ENCODE measurements around the gene PET100.

PET100 gene

GRCh38 chr19:7629347-7630054, at the start of gene PET100, which contains the start of gene XAB2:
Gene PET100, plus strand, starts transcription at chr19:7629793. Its CDS starts 41 bp downstream, at chr19:7629834.
Gene XAB2, minus strand, starts transcription at chr19:7629545. Its CDS starts 18 bp downstream, at chr19:7629527.
- DNase-seq, result peak; percentile 99

- no peak for DNase-seq
Measured at GRCh38 chr19:7582446-7582845, 47.1 kb upstream of the PET100 start.

- no peak for DNase-seq
Measured at GRCh38 chr19:7589822-7590221, 39.8 kb upstream of the PET100 start.

GRCh38 chr19:7590256-7590655, 39.3 kb upstream of the PET100 start:
- no peak for DNase-seq

- peak; percentile 7 for DNase-seq
Measured at GRCh38 chr19:7595466-7596133, 34.0 kb upstream of the PET100 start, which contains the start of gene CAMSAP3. Gene CAMSAP3, plus strand, starts transcription at chr19:7595863. Its CDS starts 140 bp downstream, at chr19:7596003.

GRCh38 chr19:7596211-7596937, 33.2 kb upstream of the PET100 start:
- DNase-seq, result no peak

- DNase-seq, result no peak
Measured at GRCh38 chr19:7597689-7598088, 31.9 kb upstream of the PET100 start.

- DNase-seq, result no peak
Measured at GRCh38 chr19:7598180-7598579, 31.4 kb upstream of the PET100 start.

- DNase-seq, result no peak
Measured at GRCh38 chr19:7600721-7601120, 28.9 kb upstream of the PET100 start.

GRCh38 chr19:7602240-7602934, 27.2 kb upstream of the PET100 start:
- no peak for DNase-seq

GRCh38 chr19:7602935-7603497, 26.6 kb upstream of the PET100 start:
- no peak for DNase-seq

GRCh38 chr19:7603919-7604318, 25.7 kb upstream of the PET100 start:
- no peak for DNase-seq

GRCh38 chr19:7605490-7606222, 23.9 kb upstream of the PET100 start:
- DNase-seq, result no peak

- DNase-seq, result no peak
Measured at GRCh38 chr19:7606289-7606688, 23.3 kb upstream of the PET100 start.

- DNase-seq, result no peak
Measured at GRCh38 chr19:7607212-7607873, 22.2 kb upstream of the PET100 start.

GRCh38 chr19:7607874-7608560, 21.6 kb upstream of the PET100 start:
- DNase-seq, result no peak

- DNase-seq, result no peak
Measured at GRCh38 chr19:7610491-7611240, 18.9 kb upstream of the PET100 start.

- no peak for DNase-seq
Measured at GRCh38 chr19:7611541-7612279, 17.9 kb upstream of the PET100 start.

Data from fibroblast of upper back skin (primary cell).